ENCODE results near the gene LAX1.

DNA sequence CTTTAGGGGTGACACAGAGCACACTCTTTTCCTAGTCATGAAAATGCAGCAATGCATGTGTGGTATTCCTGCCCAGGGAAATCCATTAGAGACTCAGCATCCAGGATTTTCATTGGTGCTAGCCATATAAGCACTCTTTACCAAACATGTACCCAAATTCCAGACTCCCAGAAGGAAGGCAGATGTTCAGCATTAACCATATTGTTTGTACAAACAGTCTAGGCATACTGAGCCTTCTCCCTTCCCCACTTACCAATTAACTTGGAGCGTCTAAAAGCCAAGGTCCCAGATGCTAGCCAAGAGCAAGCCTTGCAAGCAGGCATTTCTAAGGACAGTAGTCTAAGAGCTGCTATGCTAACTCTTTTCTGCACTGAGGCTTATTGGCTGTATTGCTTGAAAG, 58.3 kb downstream of the LAX1 start:
- TF ChIP-seq, protein P1, sequence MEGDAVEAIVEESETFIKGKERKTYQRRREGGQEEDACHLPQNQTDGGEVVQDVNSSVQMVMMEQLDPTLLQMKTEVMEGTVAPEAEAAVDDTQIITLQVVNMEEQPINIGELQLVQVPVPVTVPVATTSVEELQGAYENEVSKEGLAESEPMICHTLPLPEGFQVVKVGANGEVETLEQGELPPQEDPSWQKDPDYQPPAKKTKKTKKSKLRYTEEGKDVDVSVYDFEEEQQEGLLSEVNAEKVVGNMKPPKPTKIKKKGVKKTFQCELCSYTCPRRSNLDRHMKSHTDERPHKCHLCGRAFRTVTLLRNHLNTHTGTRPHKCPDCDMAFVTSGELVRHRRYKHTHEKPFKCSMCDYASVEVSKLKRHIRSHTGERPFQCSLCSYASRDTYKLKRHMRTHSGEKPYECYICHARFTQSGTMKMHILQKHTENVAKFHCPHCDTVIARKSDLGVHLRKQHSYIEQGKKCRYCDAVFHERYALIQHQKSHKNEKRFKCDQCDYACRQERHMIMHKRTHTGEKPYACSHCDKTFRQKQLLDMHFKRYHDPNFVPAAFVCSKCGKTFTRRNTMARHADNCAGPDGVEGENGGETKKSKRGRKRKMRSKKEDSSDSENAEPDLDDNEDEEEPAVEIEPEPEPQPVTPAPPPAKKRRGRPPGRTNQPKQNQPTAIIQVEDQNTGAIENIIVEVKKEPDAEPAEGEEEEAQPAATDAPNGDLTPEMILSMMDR (IDR thresholded peaks at IDR 0.05) = no peak
- no peak for TF ChIP-seq POLR2A (IDR thresholded peaks at IDR 0.05)
